Upper lobe of left lung (tissue), 6 donors: ENCODE measurements around the gene DPP6. TPM values are rescaled to one million over a fixed set of nuclear protein-coding genes. Genes with fewer than 3 reads are reported as not detected.

Experiments
- ATAC-seq, 2 donors: fragments of 200-7000 bp; cut with Tn5 transposase; one replicate each; pipeline ENCODE4 v1.9.1; 2022; ENCODE audit warnings: mild to moderate bottlenecking in 2 of 2, moderate library complexity in 2 of 2; ENCODE audit not compliant: low FRiP score in 2 of 2
- DNase-seq, 2 donors: peaks; one replicate each; pipeline ENCODE4 v3.0.0-alpha.2; 2019 to 2020
- H3K27ac ChIP-seq, 4 donors: fragments of 200-600 bp; sonication (generic); one replicate each; pipeline ENCODE4 v1.5.1; 2016 to 2019
- H3K27me3 ChIP-seq, 4 donors: fragments of 200-600 bp; sonication (generic); one replicate each; pipeline ENCODE4 v1.5.1; 2017 to 2019
- H3K36me3 ChIP-seq, 4 donors: fragments of 200-600 bp; sonication (generic); one replicate each; pipeline ENCODE4 v1.5.1; 2016 to 2019
- H3K4me1 ChIP-seq, 4 donors: fragments of 200-600 bp; sonication (generic); one replicate each; pipeline ENCODE4 v1.5.1; 2018 to 2019
- H3K4me3 ChIP-seq, 4 donors: fragments of 200-600 bp; sonication (generic); one replicate each; pipeline ENCODE4 v1.5.1; 2017 to 2019; ENCODE audit warnings: mild to moderate bottlenecking in 2 of 4, moderate library complexity in 1 of 4
- H3K9me3 ChIP-seq, 4 donors: fragments of 200-600 bp; sonication (generic); one replicate each; pipeline ENCODE4 v1.5.1; 2018 to 2019
- EP300 ChIP-seq, 4 donors: sonication (generic); formaldehyde crosslinking; IDR thresholded peaks; one replicate each; pipeline ENCODE4 v1.5.1; 2017; ENCODE audit warnings: antibody characterized with exemption in 4 of 4, control low read depth in 2 of 4
- POLR2A ChIP-seq, 4 donors: fragments of 450-650 bp; IDR thresholded peaks; one replicate each; pipeline ENCODE4 v1.5.1; 2016 to 2017; ENCODE audit warnings: antibody characterized with exemption in 4 of 4, mild to moderate bottlenecking in 2 of 4
- POLR2AphosphoS5 ChIP-seq, 2 donors: sonication (generic); formaldehyde crosslinking; IDR thresholded peaks; one replicate each; pipeline ENCODE4 v1.5.1; 2017; ENCODE audit warnings: antibody characterized with exemption in 2 of 2
- WGBS, 2 donors: methylation state at CpG; one replicate each; pipeline ENCODE4 v1.1.5; 2017 to 2018; 5-methylcytosine and 5-hydroxymethylcytosine counted together
- total RNA-seq, 6 donors: library from RNA; depleted of rRNA in 4 of 6; stranded (reverse); fragments of >200 nt in 4 of 6; gene quantifications; one replicate each; pipeline versions ENCODE4 v1.1.0 to v1.2.1, GENCODE V29; 2016 to 2021
- TF ChIP-seq, protein P1 (sequence below), 6 experiments: fragments of 450-650 bp in 4 of 6; fragments of 200-600 bp in 2 of 6; sonication (generic) in 2 of 6; IDR thresholded peaks; one replicate each; pipeline ENCODE4 v1.5.1; 2016 to 2019; ENCODE audit warnings: antibody characterized with exemption in 6 of 6
- donor health status: DM: no; HTN: no; CAD: no; lungs with moderate emphysema.
- donor health status: DM: no; HTN: yes; CAD: no; lungs with severe emphysema.

The DPP6 gene
- total RNA-seq, 6 donors from 2014 or later: 0.49 to 3.1 (median 0.86) TPM; not detected in 2

DNA sequence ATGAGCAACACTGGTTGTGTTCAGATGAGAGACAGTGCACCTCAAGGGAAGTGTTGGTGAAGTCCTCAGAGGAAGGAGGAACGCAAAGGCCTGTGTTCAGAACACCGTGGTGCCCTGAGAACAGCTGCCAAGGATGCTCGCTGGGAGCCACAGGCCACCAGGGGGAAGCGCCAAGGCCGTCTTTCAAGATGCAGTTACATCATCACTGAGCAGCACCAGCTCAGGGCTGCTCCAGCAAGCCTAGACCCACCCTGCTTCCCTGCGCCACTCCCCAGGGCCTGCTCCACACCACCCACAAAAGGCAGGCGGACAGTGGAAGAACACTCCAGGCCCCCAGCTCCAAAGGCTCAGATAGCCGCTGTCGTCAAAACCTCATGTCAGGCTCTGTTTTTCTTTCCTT, 378.8 kb downstream of the DPP6 start:
- TF ChIP-seq POLR2AphosphoS5 (IDR thresholded peaks at IDR 0.05): no peak
- no peak for TF ChIP-seq EP300 (IDR thresholded peaks at IDR 0.05)
- TF ChIP-seq, protein P1, sequence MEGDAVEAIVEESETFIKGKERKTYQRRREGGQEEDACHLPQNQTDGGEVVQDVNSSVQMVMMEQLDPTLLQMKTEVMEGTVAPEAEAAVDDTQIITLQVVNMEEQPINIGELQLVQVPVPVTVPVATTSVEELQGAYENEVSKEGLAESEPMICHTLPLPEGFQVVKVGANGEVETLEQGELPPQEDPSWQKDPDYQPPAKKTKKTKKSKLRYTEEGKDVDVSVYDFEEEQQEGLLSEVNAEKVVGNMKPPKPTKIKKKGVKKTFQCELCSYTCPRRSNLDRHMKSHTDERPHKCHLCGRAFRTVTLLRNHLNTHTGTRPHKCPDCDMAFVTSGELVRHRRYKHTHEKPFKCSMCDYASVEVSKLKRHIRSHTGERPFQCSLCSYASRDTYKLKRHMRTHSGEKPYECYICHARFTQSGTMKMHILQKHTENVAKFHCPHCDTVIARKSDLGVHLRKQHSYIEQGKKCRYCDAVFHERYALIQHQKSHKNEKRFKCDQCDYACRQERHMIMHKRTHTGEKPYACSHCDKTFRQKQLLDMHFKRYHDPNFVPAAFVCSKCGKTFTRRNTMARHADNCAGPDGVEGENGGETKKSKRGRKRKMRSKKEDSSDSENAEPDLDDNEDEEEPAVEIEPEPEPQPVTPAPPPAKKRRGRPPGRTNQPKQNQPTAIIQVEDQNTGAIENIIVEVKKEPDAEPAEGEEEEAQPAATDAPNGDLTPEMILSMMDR (IDR thresholded peaks at IDR 0.05): no peak
- TF ChIP-seq POLR2A (IDR thresholded peaks at IDR 0.05): no peak
- Histone ChIP-seq H3K36me3 (no peaks in the 10 kb centered on the region), H3K9me3 (no peaks in the 10 kb centered on the region), H3K27me3 (no peaks in the 10 kb centered on the region), H3K4me3 (no peak overlapping the region), H3K27ac (no peak overlapping the region), H3K4me1 (no peaks in the 10 kb centered on the region)
- DNase-seq: peak in 1 of 2 donors; percentile 24
- ATAC-seq: peak; percentile 23 to 28
- WGBS, 2 donors: 82 to 87% methylated on average over 8 to 9 of the region's 9 CpGs

DNA sequence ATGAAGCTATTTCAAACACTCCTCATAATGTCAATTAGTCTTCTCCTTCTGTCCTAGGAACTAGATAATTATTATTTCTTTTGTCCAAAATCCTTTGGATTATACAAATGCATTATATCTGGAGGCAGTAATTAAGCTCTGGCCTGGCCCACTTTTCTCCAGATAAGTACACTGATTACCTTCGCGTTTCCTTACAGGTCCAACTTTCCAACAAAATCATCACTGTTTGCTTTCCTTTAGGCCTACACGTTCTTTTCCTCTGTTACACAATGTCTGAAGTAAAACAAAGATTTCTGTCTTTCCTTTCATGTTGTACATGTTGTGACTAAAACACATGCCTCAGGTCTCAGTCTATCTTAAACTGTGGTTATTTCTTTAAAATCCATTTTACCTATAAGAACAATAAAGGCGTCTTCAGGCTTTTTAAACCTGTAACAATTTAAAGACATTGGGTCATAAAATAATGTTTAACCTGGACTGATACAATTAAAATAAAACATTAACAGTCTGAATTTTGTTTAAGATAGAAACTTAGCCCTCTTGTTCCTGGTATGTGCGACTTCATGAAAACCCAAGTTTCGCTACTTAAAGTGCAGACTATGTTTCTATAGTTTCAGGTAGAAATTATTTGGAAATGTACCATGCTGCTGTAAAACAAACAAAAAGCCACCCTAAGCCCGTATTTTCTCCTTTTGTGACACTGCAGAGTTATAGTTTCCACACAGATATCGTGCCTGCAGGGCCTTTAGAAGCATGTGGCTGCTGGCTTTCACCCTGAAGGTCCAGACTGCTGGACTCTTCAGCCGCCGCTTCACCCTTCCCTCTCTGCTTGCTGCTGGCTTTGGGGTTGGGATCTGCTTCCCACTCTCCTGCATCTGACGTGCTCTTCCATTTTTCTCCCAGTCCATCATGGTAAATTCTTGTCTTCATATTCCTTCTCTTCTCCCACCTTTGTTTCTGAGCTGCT, 381.7 kb downstream of the DPP6 start:
- 66% methylated on average over 11 of the region's 11 CpGs for WGBS, 2 donors
- no peaks in the 10 kb centered on the region for H3K4me1 ChIP-seq
- no peaks in the 10 kb centered on the region for H3K36me3 ChIP-seq
- no peak overlapping the region for H3K4me3 ChIP-seq
- DNase-seq: no peak
- no peaks in the 10 kb centered on the region for H3K9me3 ChIP-seq
- H3K27me3 ChIP-seq: no peaks in the 10 kb centered on the region
- no peak for ATAC-seq
- no peak for TF ChIP-seq EP300 (IDR thresholded peaks at IDR 0.05)
- TF ChIP-seq, protein P1 (IDR thresholded peaks at IDR 0.05): no peak
- TF ChIP-seq POLR2A (IDR thresholded peaks at IDR 0.05): no peak
- no peak for TF ChIP-seq POLR2AphosphoS5 (IDR thresholded peaks at IDR 0.05)
- no peak overlapping the region for H3K27ac ChIP-seq

DNA sequence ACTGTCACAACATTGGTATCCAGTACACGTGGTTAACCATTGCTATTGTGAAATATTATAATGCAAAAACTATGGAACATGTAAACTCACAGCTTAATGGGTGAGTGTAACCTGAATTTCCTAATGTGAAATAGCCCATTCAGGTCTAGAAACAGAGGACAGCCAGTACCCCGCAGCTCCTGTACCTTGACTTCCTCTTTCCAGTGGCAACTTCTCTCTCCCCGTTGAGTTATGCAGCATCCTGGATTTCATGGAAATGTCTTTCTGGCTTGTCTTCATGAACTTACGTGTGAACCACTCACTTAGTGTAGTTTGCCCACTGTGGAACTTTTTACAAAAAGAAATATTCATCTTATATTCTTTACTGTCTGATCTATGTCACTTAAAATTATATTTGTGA, 384.4 kb downstream of the DPP6 start:
- Histone ChIP-seq H3K27ac (no peak overlapping the region), H3K4me3 (no peak overlapping the region), H3K27me3 (no peaks in the 10 kb centered on the region), H3K4me1 (no peaks in the 10 kb centered on the region), H3K9me3 (no peaks in the 10 kb centered on the region), H3K36me3 (no peaks in the 10 kb centered on the region)
- ATAC-seq (no peak), DNase-seq (no peak)
- 74 to 76% methylated on average over 4 of the region's 4 CpGs for WGBS, 2 donors
- TF ChIP-seq POLR2A (IDR thresholded peaks at IDR 0.05): no peak
- TF ChIP-seq, protein P1 (IDR thresholded peaks at IDR 0.05): no peak

DNA sequence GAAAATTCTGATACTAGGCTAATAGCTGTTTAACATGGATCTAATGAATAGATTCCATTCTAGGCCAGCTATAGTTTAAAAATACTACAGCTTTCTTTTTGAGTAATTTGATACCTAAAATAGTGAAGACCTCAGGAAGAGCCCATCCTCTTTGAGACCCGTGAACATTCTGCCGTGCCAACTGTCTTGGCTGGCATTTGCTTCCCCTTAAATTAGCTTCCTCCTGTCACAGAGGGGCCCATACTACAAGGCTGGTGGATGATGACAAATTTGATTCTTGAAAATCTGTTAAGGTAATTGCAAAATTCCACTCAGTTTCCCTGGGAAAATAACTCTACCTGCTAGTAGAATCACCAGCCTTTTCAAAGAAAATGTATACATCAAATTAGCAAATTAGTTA, 385.0 kb downstream of the DPP6 start:
- no peaks in the 10 kb centered on the region for H3K4me1 ChIP-seq
- 78 to 92% methylated on average over 2 of the region's 2 CpGs for WGBS, 2 donors
- H3K4me3 ChIP-seq: no peak overlapping the region
- no peaks in the 10 kb centered on the region for H3K36me3 ChIP-seq
- no peaks in the 10 kb centered on the region for H3K27me3 ChIP-seq
- H3K27ac ChIP-seq: no peak overlapping the region
- ATAC-seq (no peak), DNase-seq (no peak)
- TF ChIP-seq POLR2A (IDR thresholded peaks at IDR 0.05) (no peak), POLR2AphosphoS5 (IDR thresholded peaks at IDR 0.05) (no peak)
- TF ChIP-seq, protein P1 (IDR thresholded peaks at IDR 0.05): no peak
- no peaks in the 10 kb centered on the region for H3K9me3 ChIP-seq
